ENCODE data around the gene PRKCZ.
A peak's percentile ranks its signal among the peaks of the same experiment; 100 is the strongest.

PRKCZ gene

DNA sequence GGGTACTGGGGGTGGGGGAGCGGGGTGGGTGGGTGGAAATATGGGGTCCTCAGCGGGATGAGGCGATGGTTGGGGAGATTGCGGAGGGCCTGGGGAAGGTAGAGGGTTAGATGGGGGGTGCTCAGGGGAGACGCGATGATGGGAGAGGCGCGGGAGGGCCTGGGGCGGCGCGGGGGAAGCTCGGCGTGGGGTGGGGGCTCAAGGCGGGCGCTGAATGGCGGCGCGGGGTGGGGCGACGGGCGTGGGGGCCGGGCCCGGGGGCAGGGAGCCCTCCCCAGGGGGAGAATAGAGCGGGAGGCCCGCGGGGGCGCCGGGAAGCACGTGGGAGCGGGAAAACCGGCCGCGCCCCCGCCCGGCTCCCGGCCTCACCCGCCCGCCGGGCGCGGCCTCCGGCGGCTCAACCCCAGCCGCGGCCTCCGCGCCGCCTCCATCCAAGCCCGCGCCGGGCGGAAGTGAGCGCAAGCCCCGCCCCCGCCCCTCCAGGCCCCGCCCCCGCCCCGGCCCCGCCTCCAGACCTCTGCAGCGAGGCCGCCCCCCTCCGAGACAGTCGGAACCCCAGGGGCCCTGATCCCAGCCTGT, 144.2 kb downstream of the PRKCZ start, which contains the start of gene FAAP20:
Gene FAAP20 (minus strand): TSS at position 454 of the 579 bp plus-strand sequence. CDS start 23 bp downstream, at position 431.
- Histone ChIP-seq H2AFZ (ENCODE audit: low read length) (peak within 1 kb of the TSS; percentile 97), H3K9me3 (replicated peaks in 1 of 2; ENCODE audit: control insufficient read depth in 2 of 2, insufficient read depth in 1 of 2, low read depth in 1 of 2, low read length in 2 of 2) (no peaks in the 10 kb centered on the region), H3K18ac (ENCODE audit: low read length) (peak within 1 kb of the TSS; percentile 95), H2BK12ac (ENCODE audit: low read length) (peak within 1 kb of the TSS; percentile 98), H3K4me1 (ENCODE audit: control insufficient read depth in 2 of 2, insufficient read depth in 1 of 2, low read depth in 1 of 2, low read length in 2 of 2) (peaks cover 25 to 34% of the 10 kb centered on the region in 2 donors), H3K4me3 (ENCODE audit: low read length in 2 of 2) (peak within 1 kb of the TSS; percentile 57 to 78), H3K23ac (ENCODE audit: low read depth, low read length, poor library complexity) (peak within 1 kb of the TSS; percentile 98), H2AK5ac (ENCODE audit: low read depth, low read length) (peak within 1 kb of the TSS; percentile 100), H3K79me1 (ENCODE audit: low read depth, low read length) (peaks cover 12% of the 10 kb centered on the region), H3K27ac (replicated peaks; ENCODE audit: low read length) (peak within 1 kb of the TSS; percentile 67), H2BK15ac (ENCODE audit: low read length) (peak within 1 kb of the TSS; percentile 100), H4K91ac (ENCODE audit: low read depth, low read length, poor library complexity) (no peak within 1 kb of the TSS), H3K14ac (ENCODE audit: low read length) (peak within 1 kb of the TSS; percentile 90), H2BK5ac (ENCODE audit: low read length) (peak within 1 kb of the TSS; percentile 96), H3K4ac (ENCODE audit: low read length) (peak within 1 kb of the TSS; percentile 98), H2BK120ac (ENCODE audit: low read depth, low read length) (peak within 1 kb of the TSS; percentile 76), H4K8ac (ENCODE audit: low read depth, low read length) (peak within 1 kb of the TSS; percentile 65), H3K36me3 (replicated peaks in 1 of 2; ENCODE audit: control insufficient read depth in 2 of 2, insufficient read depth in 2 of 2, low read length in 2 of 2) (peaks cover 4 to 20% of the 10 kb centered on the region in 2 donors), H3K9ac (ENCODE audit: low read depth, low read length, poor library complexity) (peak within 1 kb of the TSS; percentile 90), H3K4me2 (ENCODE audit: insufficient read depth, low read length, poor library complexity, severe bottlenecking) (peak within 1 kb of the TSS; percentile 93), H3K27me3 (ENCODE audit: control insufficient read depth in 3 of 3, insufficient read depth in 3 of 3, low read depth in 1 of 3, low read length in 3 of 3) (peaks cover 0 to 3% (median 0%) of the 10 kb centered on the region in 3 experiments)
- no CpG with 5 or more reads among the region's 63 CpGs for WGBS, 2 donors (ENCODE audit: extremely low coverage in 2 of 2, insufficient read length in 2 of 2, insufficient replicate concordance in 1 of 2)
- DNase-seq (ENCODE audit: low spot score) = no peak

DNA sequence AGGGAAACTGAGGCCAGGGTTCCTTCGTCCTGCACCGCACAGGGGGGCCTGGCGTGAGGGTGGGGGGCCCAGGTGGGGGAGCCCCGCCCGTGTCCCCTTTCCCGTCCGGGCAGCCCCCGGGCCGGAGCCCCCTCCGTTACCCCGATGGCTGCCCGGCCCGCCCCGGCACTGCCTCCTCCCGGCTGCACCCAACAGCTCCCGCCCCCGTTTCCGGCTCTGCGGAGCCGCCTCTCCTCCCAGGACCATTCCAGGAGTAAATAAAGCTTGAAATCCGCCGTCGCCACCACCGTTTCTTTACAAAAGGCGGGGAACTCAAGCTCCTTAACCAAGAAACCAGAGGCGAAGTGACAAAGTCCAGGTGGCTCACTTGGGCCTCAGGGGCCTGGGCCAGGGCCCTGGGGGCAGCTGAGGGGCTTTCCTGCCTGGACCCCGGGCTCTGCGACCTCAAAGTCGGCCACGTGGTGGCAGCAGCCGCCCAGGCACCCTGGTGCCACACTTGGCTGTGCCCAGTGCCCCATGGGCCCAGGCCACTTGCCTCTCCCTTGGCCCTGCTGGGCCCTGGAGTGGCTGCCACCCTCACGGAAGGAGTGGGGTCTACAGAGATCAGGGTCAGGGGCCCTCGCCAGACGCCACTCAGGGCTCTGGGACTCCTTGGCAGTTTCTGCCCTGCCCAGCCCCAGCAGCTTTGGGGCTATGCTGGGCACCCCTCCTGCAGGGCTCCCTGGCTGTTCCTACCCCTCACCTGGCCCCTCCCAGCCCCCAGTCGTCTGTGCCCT, 144.9 kb downstream of the PRKCZ start:
- peak overlapping the region; percentile 97 for H2AFZ ChIP-seq (ENCODE audit: low read length)
- DNase-seq (ENCODE audit: low spot score) = peak; percentile 78
- peak overlapping the region; percentile 56 for H3K14ac ChIP-seq (ENCODE audit: low read length)
- peak overlapping the region; percentile 93 for H3K4me2 ChIP-seq (ENCODE audit: insufficient read depth, low read length, poor library complexity, severe bottlenecking)
- no peak overlapping the region for H2BK120ac ChIP-seq (ENCODE audit: low read depth, low read length)
- peak overlapping the region; percentile 67 for H3K27ac ChIP-seq (replicated peaks; ENCODE audit: low read length)
- peak overlapping the region; percentile 95 for H3K18ac ChIP-seq (ENCODE audit: low read length)
- H4K91ac ChIP-seq (ENCODE audit: low read depth, low read length, poor library complexity) = no peak overlapping the region
- H3K79me1 ChIP-seq (ENCODE audit: low read depth, low read length) = peaks cover 10% of the 10 kb centered on the region
- peak overlapping the region; percentile 100 for H2BK15ac ChIP-seq (ENCODE audit: low read length)
- peaks cover 0 to 3% (median 0%) of the 10 kb centered on the region in 3 experiments for H3K27me3 ChIP-seq (ENCODE audit: control insufficient read depth in 3 of 3, insufficient read depth in 3 of 3, low read depth in 1 of 3, low read length in 3 of 3)
- H3K4ac ChIP-seq (ENCODE audit: low read length) = peak overlapping the region; percentile 98
- no peaks in the 10 kb centered on the region for H3K9me3 ChIP-seq (replicated peaks in 1 of 2; ENCODE audit: control insufficient read depth in 2 of 2, insufficient read depth in 1 of 2, low read depth in 1 of 2, low read length in 2 of 2)
- H3K4me3 ChIP-seq (ENCODE audit: low read length in 2 of 2) = peak overlapping the region; percentile 57 to 78
- H2BK5ac ChIP-seq (ENCODE audit: low read length) = peak overlapping the region; percentile 93
- no CpG with 5 or more reads among the region's 35 CpGs for WGBS, 2 donors (ENCODE audit: extremely low coverage in 2 of 2, insufficient read length in 2 of 2, insufficient replicate concordance in 1 of 2)
- peak overlapping the region; percentile 90 for H3K9ac ChIP-seq (ENCODE audit: low read depth, low read length, poor library complexity)
- peaks cover 21 to 29% of the 10 kb centered on the region in 2 donors for H3K4me1 ChIP-seq (ENCODE audit: control insufficient read depth in 2 of 2, insufficient read depth in 1 of 2, low read depth in 1 of 2, low read length in 2 of 2)
- H2BK12ac ChIP-seq (ENCODE audit: low read length) = peak overlapping the region; percentile 98
- H4K8ac ChIP-seq (ENCODE audit: low read depth, low read length) = peak overlapping the region; percentile 65
- peak overlapping the region; percentile 100 for H2AK5ac ChIP-seq (ENCODE audit: low read depth, low read length)
- peak overlapping the region; percentile 98 for H3K23ac ChIP-seq (ENCODE audit: low read depth, low read length, poor library complexity)
- peaks cover 4 to 20% of the 10 kb centered on the region in 2 donors for H3K36me3 ChIP-seq (replicated peaks in 1 of 2; ENCODE audit: control insufficient read depth in 2 of 2, insufficient read depth in 2 of 2, low read length in 2 of 2)

DNA sequence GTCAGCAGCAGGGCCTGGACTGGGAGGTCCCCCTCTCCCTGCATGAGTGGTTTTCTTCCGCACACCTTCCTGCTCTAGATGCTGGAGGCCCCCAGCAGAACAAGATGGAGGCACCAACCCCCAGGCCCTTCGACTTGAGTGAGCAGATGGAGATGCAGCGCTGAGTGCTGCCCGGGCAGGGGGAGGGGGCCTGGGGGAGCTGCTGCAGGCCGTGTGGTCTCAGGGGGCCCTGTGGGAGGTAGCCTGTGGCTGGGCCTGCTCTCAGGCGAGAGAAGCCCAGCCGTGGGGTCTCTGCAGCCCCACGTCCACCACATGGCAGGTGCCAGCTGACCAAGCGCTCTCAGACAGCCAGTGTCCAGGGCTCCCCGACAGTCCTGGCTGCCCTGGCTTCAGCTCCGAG, 145.6 kb downstream of the PRKCZ start:
- Histone ChIP-seq H3K36me3 (replicated peaks in 1 of 2; ENCODE audit: control insufficient read depth in 2 of 2, insufficient read depth in 2 of 2, low read length in 2 of 2) (peaks cover 4 to 17% of the 10 kb centered on the region in 2 donors), H3K27ac (replicated peaks; ENCODE audit: low read length) (no peak overlapping the region), H3K4me3 (ENCODE audit: low read length in 2 of 2) (no peak overlapping the region), H2BK5ac (ENCODE audit: low read length) (peak overlapping the region; percentile 93), H3K79me1 (ENCODE audit: low read depth, low read length) (peaks cover 10% of the 10 kb centered on the region), H3K9ac (ENCODE audit: low read depth, low read length, poor library complexity) (peak overlapping the region; percentile 70), H2BK120ac (ENCODE audit: low read depth, low read length) (no peak overlapping the region), H3K4me2 (ENCODE audit: insufficient read depth, low read length, poor library complexity, severe bottlenecking) (no peak overlapping the region), H2AFZ (ENCODE audit: low read length) (peak overlapping the region; percentile 97), H3K27me3 (ENCODE audit: control insufficient read depth in 3 of 3, insufficient read depth in 3 of 3, low read depth in 1 of 3, low read length in 3 of 3) (peaks cover 0 to 3% (median 0%) of the 10 kb centered on the region in 3 experiments), H3K4me1 (ENCODE audit: control insufficient read depth in 2 of 2, insufficient read depth in 1 of 2, low read depth in 1 of 2, low read length in 2 of 2) (peaks cover 16 to 28% of the 10 kb centered on the region in 2 donors), H4K8ac (ENCODE audit: low read depth, low read length) (no peak overlapping the region), H3K9me3 (replicated peaks in 1 of 2; ENCODE audit: control insufficient read depth in 2 of 2, insufficient read depth in 1 of 2, low read depth in 1 of 2, low read length in 2 of 2) (no peaks in the 10 kb centered on the region), H3K4ac (ENCODE audit: low read length) (peak overlapping the region; percentile 98), H2AK5ac (ENCODE audit: low read depth, low read length) (peak overlapping the region; percentile 100), H3K18ac (ENCODE audit: low read length) (peak overlapping the region; percentile 76), H3K14ac (ENCODE audit: low read length) (no peak overlapping the region), H2BK15ac (ENCODE audit: low read length) (peak overlapping the region; percentile 100), H3K23ac (ENCODE audit: low read depth, low read length, poor library complexity) (peak overlapping the region; percentile 25), H4K91ac (ENCODE audit: low read depth, low read length, poor library complexity) (no peak overlapping the region), H2BK12ac (ENCODE audit: low read length) (peak overlapping the region; percentile 98)
- no CpG with 5 or more reads among the region's 11 CpGs for WGBS, 2 donors (ENCODE audit: extremely low coverage in 2 of 2, insufficient read length in 2 of 2, insufficient replicate concordance in 1 of 2)
- no peak for DNase-seq (ENCODE audit: low spot score)

All from neuronal stem cell (in vitro differentiated cells).